Ectodermal cell (in vitro differentiated cells): Measurements from ENCODE around the gene SAFB2.

Experiments
- H3K27ac ChIP-seq: 2 replicates; pipeline ENCODE4 v1.7.0; 2013; ENCODE audit warnings: mild to moderate bottlenecking, low read depth, low read length; ENCODE audit not compliant: insufficient read depth, poor library complexity, severe bottlenecking
- H3K27me3 ChIP-seq: 2 replicates; pipeline ENCODE4 v1.7.0; 2013; ENCODE audit warnings: mild to moderate bottlenecking, low read length; ENCODE audit not compliant: insufficient read depth, control insufficient read depth, poor library complexity, severe bottlenecking
- H3K36me3 ChIP-seq: one replicate; pipeline ENCODE4 v1.7.0; 2013; ENCODE audit warnings: low read length; ENCODE audit not compliant: control insufficient read depth, insufficient read depth
- H3K4me1 ChIP-seq: one replicate; pipeline ENCODE4 v1.7.0; 2013; ENCODE audit warnings: low read length; ENCODE audit not compliant: control insufficient read depth, insufficient read depth
- H3K4me3 ChIP-seq: 2 replicates; pipeline ENCODE4 v1.7.0; 2013; ENCODE audit warnings: low read depth, low read length, control low read depth; ENCODE audit not compliant: insufficient read depth
- H3K9me3 ChIP-seq: 2 replicates; pipeline ENCODE4 v1.7.0; 2013; ENCODE audit warnings: mild to moderate bottlenecking, low read length, moderate library complexity; ENCODE audit not compliant: control insufficient read depth
- WGBS, 2 experiments: methylation state at CpG; one replicate each; pipeline ENCODE4 v1.1.7; 2013; ENCODE audit warnings: missing lambda C conversion rate in 2 of 2; 5-methylcytosine and 5-hydroxymethylcytosine counted together

The SAFB2 gene

DNA sequence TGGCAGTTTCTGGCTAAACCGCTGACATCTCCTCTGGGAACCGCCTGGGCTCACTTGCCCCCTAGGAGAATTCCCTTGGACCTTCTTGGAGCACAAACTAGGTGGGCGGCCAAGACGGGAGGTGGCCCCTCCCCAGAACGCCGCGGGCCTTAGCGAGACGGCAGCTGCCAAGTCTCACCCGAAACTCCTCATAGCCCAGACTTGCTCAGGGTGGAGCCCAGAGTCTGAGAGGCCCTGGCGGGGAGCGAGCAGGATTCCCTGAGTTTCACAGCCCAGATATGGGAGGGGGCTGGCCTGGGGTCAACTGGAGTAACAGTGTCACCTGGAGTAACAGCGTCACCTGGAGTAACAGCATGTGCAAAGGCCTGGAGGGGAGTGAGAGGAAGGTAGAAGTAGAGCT lies 64.9 kb downstream of the SAFB2 start:
- no peak overlapping the region for H3K27ac ChIP-seq
- 87 to 92% methylated on average over 13 of the region's 13 CpGs for WGBS, 2 experiments
- H3K4me3 ChIP-seq = no peak overlapping the region
- no peaks in the 10 kb centered on the region for H3K27me3 ChIP-seq
- H3K9me3 ChIP-seq = no peaks in the 10 kb centered on the region
- H3K4me1 ChIP-seq = peaks cover 15% of the 10 kb centered on the region
- H3K36me3 ChIP-seq = no peaks in the 10 kb centered on the region

DNA sequence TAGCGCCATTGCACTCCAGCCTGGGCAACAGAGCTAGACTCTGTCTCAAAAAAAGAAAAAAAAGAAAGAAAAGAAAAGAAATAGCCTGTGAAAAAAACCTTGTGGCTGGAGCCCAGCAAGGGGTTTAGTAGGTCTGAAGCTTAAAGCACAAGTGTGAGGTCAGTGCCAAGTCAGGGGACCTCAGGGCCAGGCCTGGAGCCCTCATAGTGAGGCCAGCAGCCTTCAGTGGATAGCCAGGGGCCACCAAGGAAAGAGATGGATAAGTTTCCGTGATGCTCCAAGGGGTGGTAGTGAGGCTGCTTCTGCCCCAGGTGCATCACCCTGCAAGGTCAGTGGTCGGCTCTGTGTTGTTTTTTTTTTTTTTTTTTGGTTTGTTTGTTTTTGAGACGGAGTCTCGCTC lies 67.7 kb downstream of the SAFB2 start:
- Histone ChIP-seq H3K4me1 (peaks cover 3% of the 10 kb centered on the region), H3K27me3 (no peaks in the 10 kb centered on the region), H3K36me3 (no peaks in the 10 kb centered on the region), H3K4me3 (no peak overlapping the region), H3K27ac (no peak overlapping the region), H3K9me3 (no peaks in the 10 kb centered on the region)
- whole genome bisulfite sequencing, 2 experiments = 75 to 78% methylated on average over 5 of the region's 5 CpGs

DNA sequence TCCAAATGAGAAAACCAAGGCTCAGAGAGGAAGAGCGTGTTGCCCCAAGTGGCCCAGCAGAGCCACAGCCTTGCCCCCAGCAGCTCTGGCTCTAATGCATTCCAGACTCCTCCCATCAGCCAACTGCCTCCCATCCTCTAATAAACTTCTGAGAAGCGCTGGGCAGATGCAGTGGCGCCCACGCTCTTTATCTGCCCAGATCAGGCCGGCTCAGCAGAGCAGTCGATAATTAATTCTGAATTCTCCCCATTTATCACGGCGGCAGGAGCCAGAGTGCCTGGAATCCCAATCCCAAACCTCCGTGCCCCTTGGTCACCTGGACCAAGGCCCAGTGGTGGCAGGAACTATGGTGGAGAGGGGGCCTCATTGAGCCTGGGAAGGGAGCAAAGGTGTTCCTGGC lies 68.7 kb downstream of the SAFB2 start:
- 91 to 92% methylated on average over 9 of the region's 9 CpGs for WGBS, 2 experiments
- Histone ChIP-seq H3K9me3 (no peaks in the 10 kb centered on the region), H3K36me3 (no peaks in the 10 kb centered on the region)

DNA sequence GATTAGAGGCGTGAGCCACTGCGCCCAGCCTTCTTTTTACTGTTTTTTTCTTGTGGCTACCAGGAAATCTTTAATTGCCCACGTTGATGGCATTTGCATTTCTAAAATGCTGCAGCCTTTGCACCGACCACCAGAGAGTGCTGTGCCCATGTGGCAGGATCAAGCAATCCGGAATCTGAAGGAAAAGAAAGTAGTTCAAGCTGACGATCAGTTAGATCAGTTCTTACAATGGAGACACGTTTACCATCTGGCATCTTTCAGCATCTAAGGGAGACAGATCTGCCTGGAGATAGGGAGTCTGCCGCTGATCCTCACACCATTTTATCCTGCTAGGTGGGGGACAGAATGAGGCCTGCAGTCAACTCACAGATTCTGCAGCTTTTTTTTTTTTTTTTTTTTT lies 74.7 kb downstream of the SAFB2 start:
- 44 to 45% methylated on average over 8 of the region's 8 CpGs for WGBS, 2 experiments
- no peaks in the 10 kb centered on the region for H3K9me3 ChIP-seq
- H3K27ac ChIP-seq = no peak overlapping the region
- H3K36me3 ChIP-seq = no peaks in the 10 kb centered on the region
- no peaks in the 10 kb centered on the region for H3K27me3 ChIP-seq
- H3K4me1 ChIP-seq = peaks cover 3% of the 10 kb centered on the region
- H3K4me3 ChIP-seq = no peak overlapping the region

More for the DNA sequence above, 68.7 kb downstream of the SAFB2 start:
- H3K27ac ChIP-seq = no peak overlapping the region
- H3K4me3 ChIP-seq = no peak overlapping the region
- H3K27me3 ChIP-seq = no peaks in the 10 kb centered on the region
- no peaks in the 10 kb centered on the region for H3K4me1 ChIP-seq

- H3K9me3 ChIP-seq = no peaks in the 10 kb centered on the region
- 89 to 95% methylated on average over 4 of the region's 4 CpGs for WGBS, 2 experiments
- peaks cover 3% of the 10 kb centered on the region for H3K4me1 ChIP-seq
- H3K4me3 ChIP-seq = no peak overlapping the region
- no peak overlapping the region for H3K27ac ChIP-seq
- no peaks in the 10 kb centered on the region for H3K27me3 ChIP-seq
- H3K36me3 ChIP-seq = no peaks in the 10 kb centered on the region
These were observed 76.6 kb downstream of the SAFB2 start for GRCh38 chr19:5545984-5546383.

DNA sequence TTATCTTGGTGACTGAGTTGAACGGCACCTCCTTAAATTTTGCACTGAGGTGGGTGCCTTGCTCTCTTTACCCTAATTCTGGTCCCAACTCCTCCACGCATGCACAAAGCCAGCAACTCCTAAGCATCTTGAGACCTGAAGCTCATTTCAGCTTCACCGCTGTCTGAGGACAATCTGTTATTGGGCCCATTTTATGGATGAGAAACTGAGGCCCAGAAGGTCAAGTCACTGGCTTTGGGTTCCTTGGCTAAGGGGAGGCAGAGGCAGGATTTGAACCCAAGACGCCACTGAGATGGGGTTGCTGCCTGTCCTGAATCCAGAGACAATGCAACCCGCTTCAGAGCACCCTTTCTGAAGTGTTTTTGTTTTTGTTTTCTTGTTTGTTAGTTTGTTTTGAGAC lies 77.5 kb downstream of the SAFB2 start:
- peaks cover 3% of the 10 kb centered on the region for H3K4me1 ChIP-seq
- 94 to 95% methylated on average over 5 of the region's 5 CpGs for WGBS, 2 experiments
- H3K9me3 ChIP-seq = no peaks in the 10 kb centered on the region
- no peaks in the 10 kb centered on the region for H3K27me3 ChIP-seq
- H3K36me3 ChIP-seq = no peaks in the 10 kb centered on the region
- H3K27ac ChIP-seq = no peak overlapping the region
- no peak overlapping the region for H3K4me3 ChIP-seq

DNA sequence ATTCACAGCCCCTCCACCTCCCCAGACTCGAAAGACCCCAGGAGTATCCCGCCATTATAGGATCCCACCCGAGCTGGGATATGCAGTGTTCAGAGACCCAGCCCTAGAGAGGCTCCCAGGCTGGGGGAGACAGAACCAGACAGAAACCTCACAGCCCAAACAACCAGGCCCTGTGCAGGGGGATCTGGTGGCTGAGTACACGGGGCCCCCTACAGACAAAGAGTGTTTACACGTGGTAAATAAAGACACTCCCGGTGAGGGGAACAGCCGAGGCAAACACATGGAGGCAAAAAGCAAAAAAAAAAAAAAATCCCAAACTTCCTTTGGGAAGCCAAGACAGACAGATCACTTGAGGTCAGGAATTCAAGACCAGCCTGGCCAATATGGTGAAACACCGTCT lies 79.9 kb downstream of the SAFB2 start:
- Histone ChIP-seq H3K36me3 (no peaks in the 10 kb centered on the region), H3K9me3 (no peaks in the 10 kb centered on the region), H3K4me3 (no peak overlapping the region), H3K27me3 (no peaks in the 10 kb centered on the region), H3K4me1 (peaks cover 3% of the 10 kb centered on the region), H3K27ac (no peak overlapping the region)
- 49 to 56% methylated on average over 8 of the region's 8 CpGs for WGBS, 2 experiments

GRCh38 chr19:5541456-5541855 lies 81.1 kb downstream of the SAFB2 start:
- H3K27ac ChIP-seq = no peak overlapping the region
- H3K4me3 ChIP-seq = no peak overlapping the region
- H3K36me3 ChIP-seq = no peaks in the 10 kb centered on the region
- H3K9me3 ChIP-seq = no peaks in the 10 kb centered on the region
- H3K27me3 ChIP-seq = no peaks in the 10 kb centered on the region
- H3K4me1 ChIP-seq = peaks cover 3% of the 10 kb centered on the region
- WGBS, 2 experiments = 95 to 98% methylated on average over 7 of the region's 7 CpGs

GRCh38 chr19:5540208-5540607 lies 82.4 kb downstream of the SAFB2 start:
- Histone ChIP-seq H3K4me1 (peaks cover 10% of the 10 kb centered on the region), H3K27ac (no peak overlapping the region), H3K9me3 (peaks cover 1% of the 10 kb centered on the region), H3K4me3 (no peak overlapping the region), H3K36me3 (no peaks in the 10 kb centered on the region), H3K27me3 (no peaks in the 10 kb centered on the region)
- 91 to 94% methylated on average over 10 of the region's 10 CpGs for WGBS, 2 experiments

DNA sequence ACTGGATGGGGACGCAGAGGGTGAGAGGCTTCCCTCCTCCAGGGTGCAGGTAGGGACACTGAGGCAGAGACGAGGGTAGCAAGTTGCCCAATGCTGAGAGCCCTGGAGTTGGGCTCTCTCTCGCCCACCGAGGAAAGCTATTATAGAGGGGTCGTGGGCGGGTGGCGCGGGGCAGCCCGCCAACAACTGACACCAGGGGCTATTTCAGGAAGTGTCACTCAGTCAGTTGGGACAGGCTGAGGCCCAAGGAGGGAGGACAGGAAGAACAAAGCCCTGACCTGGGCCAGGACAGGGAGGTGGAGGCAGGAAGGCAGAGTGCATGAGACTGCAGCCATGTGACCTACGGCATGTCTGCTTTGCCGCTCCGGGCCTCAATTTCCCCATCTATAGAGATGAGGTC lies 84.7 kb downstream of the SAFB2 start:
- Histone ChIP-seq H3K36me3 (no peaks in the 10 kb centered on the region), H3K4me3 (no peak overlapping the region), H3K9me3 (peaks cover 2% of the 10 kb centered on the region), H3K27ac (no peak overlapping the region), H3K4me1 (peaks cover 7% of the 10 kb centered on the region), H3K27me3 (no peaks in the 10 kb centered on the region)
- 85 to 90% methylated on average over 12 of the region's 12 CpGs for WGBS, 2 experiments
